WTC11 (cell line): Measurements from ENCODE around the gene CPNE6. TPM values are rescaled to one million over a fixed set of nuclear protein-coding genes. Genes with fewer than 3 reads are reported as not detected.

Source experiments
- ATAC-seq: fragments of 200-7000 bp; cut with Tn5 transposase; 2 replicates; pipeline ENCODE4 v1.10.0; 2021; ENCODE audit warnings: mild to moderate bottlenecking, moderate library complexity
- CTCF ChIA-PET: fragments of 300-600 bp; sonication (Branson Sonifier 250); formaldehyde crosslinking; loops from one replicate; lab custom pipeline; 2021; ENCODE audit warnings: antibody characterized with exemption; lab: Charles Lee
- POLR2A ChIA-PET: fragments of 350-600 bp; sonication (Branson Sonifier 250); formaldehyde crosslinking; loops from one replicate; lab custom pipeline; 2021; ENCODE audit warnings: antibody characterized with exemption; lab: Charles Lee
- DNase-seq: peaks from one replicate; pipeline ENCODE4 v3.0.0; 2021; ENCODE audit warnings: low spot score
- H3K27ac Mint-ChIP-seq: 2 replicates; pipeline ENCODE4 v1.8.0; 2021; ENCODE audit warnings: mixed read lengths
- H3K27me3 Mint-ChIP-seq: 2 replicates; pipeline ENCODE4 v1.8.0; 2021; ENCODE audit warnings: low read depth, mild to moderate bottlenecking, moderate library complexity, mixed read lengths
- H3K36me3 Mint-ChIP-seq: 2 replicates; pipeline ENCODE4 v1.8.0; 2021; ENCODE audit warnings: mixed read lengths
- H3K4me1 Mint-ChIP-seq: 2 replicates; pipeline ENCODE4 v1.8.0; 2022; ENCODE audit warnings: mixed read lengths
- H3K4me3 Mint-ChIP-seq: 2 replicates; pipeline ENCODE4 v1.8.0; 2021; ENCODE audit warnings: mild to moderate bottlenecking, moderate library complexity, mixed read lengths
- H3K9me3 Mint-ChIP-seq: 2 replicates; pipeline ENCODE4 v1.8.0; 2021; ENCODE audit warnings: mixed read lengths
- E2F5 ChIP-seq: sonication (generic); formaldehyde crosslinking; IDR thresholded peaks from 2 replicates; pipeline ENCODE4 v1.8.1; 2022; ENCODE audit warnings: mild to moderate bottlenecking, moderate library complexity, missing genetic modification reagents
- EMX1 ChIP-seq: fragments of 250-450 bp; sonication (Bioruptor Pico); IDR thresholded peaks from 2 replicates; pipeline ENCODE4 v1.8.0; 2021; ENCODE audit warnings: mild to moderate bottlenecking
- FOXK1 ChIP-seq: sonication (generic); formaldehyde crosslinking; IDR thresholded peaks from 2 replicates; pipeline ENCODE4 v1.8.0; 2022; ENCODE audit warnings: mild to moderate bottlenecking, moderate library complexity, missing genetic modification reagents
- GABPB1 ChIP-seq: sonication (generic); formaldehyde crosslinking; IDR thresholded peaks from 2 replicates; pipeline ENCODE4 v1.8.1; 2023; ENCODE audit warnings: mild to moderate bottlenecking, missing genetic modification reagents
- GTF2I ChIP-seq: fragments of 250-450 bp; sonication (Bioruptor Pico); conservative IDR thresholded peaks from 2 replicates; pipeline ENCODE4 v1.4.0; 2021; ENCODE audit warnings: mild to moderate bottlenecking
- IRF1 ChIP-seq: sonication (generic); formaldehyde crosslinking; IDR thresholded peaks from 2 replicates; pipeline ENCODE4 v1.8.0; 2023; ENCODE audit warnings: missing genetic modification reagents
- JUN ChIP-seq: sonication (generic); formaldehyde crosslinking; IDR thresholded peaks from 2 replicates; pipeline ENCODE4 v1.8.0; 2023; ENCODE audit warnings: mild to moderate bottlenecking, missing genetic modification reagents
- KAT7 ChIP-seq: sonication (generic); formaldehyde crosslinking; IDR thresholded peaks from 2 replicates; pipeline ENCODE4 v1.8.1; 2023; ENCODE audit warnings: missing genetic modification reagents, mild to moderate bottlenecking, borderline replicate concordance
- NFATC4 ChIP-seq: fragments of 250-450 bp; sonication (Bioruptor Pico); IDR thresholded peaks from 2 replicates; pipeline ENCODE4 v1.9.0; 2021; ENCODE audit warnings: mild to moderate bottlenecking
- RORB ChIP-seq: fragments of 250-450 bp; sonication (Bioruptor Pico); IDR thresholded peaks from 2 replicates; pipeline ENCODE4 v1.9.0; 2021; ENCODE audit warnings: mild to moderate bottlenecking
- TCF7 ChIP-seq: sonication (generic); formaldehyde crosslinking; IDR thresholded peaks from 2 replicates; pipeline ENCODE4 v1.8.0; 2022; ENCODE audit warnings: mild to moderate bottlenecking, low read depth, missing genetic modification reagents, moderate library complexity
- TP53 ChIP-seq: sonication (generic); formaldehyde crosslinking; IDR thresholded peaks from 2 replicates; pipeline ENCODE4 v1.8.1; 2023; ENCODE audit warnings: mild to moderate bottlenecking, missing genetic modification reagents
- ZNF121 ChIP-seq: sonication (generic); formaldehyde crosslinking; IDR thresholded peaks from 2 replicates; pipeline ENCODE4 v1.8.0; 2023; ENCODE audit warnings: missing genetic modification reagents
- ZNF671 ChIP-seq: fragments of 250-450 bp; sonication (Bioruptor Pico); IDR thresholded peaks from 2 replicates; pipeline ENCODE4 v1.8.0; 2021; ENCODE audit warnings: mild to moderate bottlenecking
- ZSCAN18 ChIP-seq: fragments of 250-450 bp; sonication (Bioruptor Pico); IDR thresholded peaks from 2 replicates; pipeline ENCODE4 v2.1.2; 2022; ENCODE audit warnings: mild to moderate bottlenecking, moderate library complexity
- total RNA-seq: library from RNA; stranded (reverse); gene quantifications from 3 replicates; pipeline ENCODE4 v1.2.3, GENCODE V29; 2021
- TF ChIP-seq, protein P1 (sequence below): fragments of 250-450 bp; sonication (Bioruptor Pico); IDR thresholded peaks from 2 replicates; pipeline ENCODE4 v1.9.0; 2021; ENCODE audit warnings: moderate library complexity, mild to moderate bottlenecking, inconsistent platforms, borderline replicate concordance
- TF ChIP-seq, protein P2 (sequence below): sonication (generic); formaldehyde crosslinking; IDR thresholded peaks from 2 replicates; pipeline ENCODE4 v1.8.1; 2023; ENCODE audit warnings: mild to moderate bottlenecking, missing genetic modification reagents
- TF ChIP-seq, protein P3 (sequence below): fragments of 250-450 bp; sonication (Bioruptor Pico); IDR thresholded peaks from 2 replicates; pipeline ENCODE4 v1.9.0; 2021; ENCODE audit warnings: mild to moderate bottlenecking, borderline replicate concordance

The CPNE6 gene
- total RNA-seq, 1 experiment from 2014 or later = not detected

- TF ChIP-seq FOXK1 (CRISPR knock-in tag) = no peak
- no peak for TF ChIP-seq TCF7
- TF ChIP-seq, protein P1, sequence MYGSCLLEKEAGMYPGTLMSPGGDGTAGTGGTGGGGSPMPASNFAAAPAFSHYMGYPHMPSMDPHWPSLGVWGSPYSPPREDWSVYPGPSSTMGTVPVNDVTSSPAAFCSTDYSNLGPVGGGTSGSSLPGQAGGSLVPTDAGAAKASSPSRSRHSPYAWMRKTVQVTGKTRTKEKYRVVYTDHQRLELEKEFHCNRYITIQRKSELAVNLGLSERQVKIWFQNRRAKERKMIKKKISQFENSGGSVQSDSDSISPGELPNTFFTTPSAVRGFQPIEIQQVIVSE (CRISPR knock-in tag) = no peak
- no peak for TF ChIP-seq NFATC4
- no peak for TF ChIP-seq ZNF671
These were observed 10.9 kb upstream of the CPNE6 start (continued) for GRCh38 chr14:24060443-24060842.

- no peaks in the 10 kb centered on the region for H3K9me3 Mint-ChIP-seq
- CTCF ChIA-PET = interaction anchor here (1.2 to 6.0 kb wide), 4 partner anchors 19 to 48 kb away, joined by 3 to 27 read pairs (median 9); partner anchors contain the start of gene PCK2
- ATAC-seq = no peak
- peaks cover 6% of the 10 kb centered on the region for H3K4me1 Mint-ChIP-seq
- H3K36me3 Mint-ChIP-seq = no peaks in the 10 kb centered on the region
- DNase-seq = no peak
- H3K27ac Mint-ChIP-seq = no peak overlapping the region
- POLR2A ChIA-PET = interaction anchor here (1.9 kb wide), 1 partner anchor 9 kb away, joined by 4 read pairs; the partner anchor contains the start of gene CARMIL3
- H3K27me3 Mint-ChIP-seq = no peaks in the 10 kb centered on the region
- TF ChIP-seq GABPB1 = no peak
- TF ChIP-seq, protein P2, sequence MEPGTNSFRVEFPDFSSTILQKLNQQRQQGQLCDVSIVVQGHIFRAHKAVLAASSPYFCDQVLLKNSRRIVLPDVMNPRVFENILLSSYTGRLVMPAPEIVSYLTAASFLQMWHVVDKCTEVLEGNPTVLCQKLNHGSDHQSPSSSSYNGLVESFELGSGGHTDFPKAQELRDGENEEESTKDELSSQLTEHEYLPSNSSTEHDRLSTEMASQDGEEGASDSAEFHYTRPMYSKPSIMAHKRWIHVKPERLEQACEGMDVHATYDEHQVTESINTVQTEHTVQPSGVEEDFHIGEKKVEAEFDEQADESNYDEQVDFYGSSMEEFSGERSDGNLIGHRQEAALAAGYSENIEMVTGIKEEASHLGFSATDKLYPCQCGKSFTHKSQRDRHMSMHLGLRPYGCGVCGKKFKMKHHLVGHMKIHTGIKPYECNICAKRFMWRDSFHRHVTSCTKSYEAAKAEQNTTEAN (CRISPR knock-in tag) = no peak
- no peak for TF ChIP-seq GTF2I (CRISPR knock-in tag)
- no peak for TF ChIP-seq KAT7
- TF ChIP-seq TCF7 = no peak
- TF ChIP-seq E2F5 (CRISPR knock-in tag) = no peak
- TF ChIP-seq IRF1 = no peak
- TF ChIP-seq RORB = no peak
- TF ChIP-seq ZSCAN18 (CRISPR knock-in tag) = no peak
- no peak overlapping the region for H3K4me3 Mint-ChIP-seq
These were observed 10.1 kb upstream of the CPNE6 start for GRCh38 chr14:24060984-24061913.

- no peaks in the 10 kb centered on the region for H3K36me3 Mint-ChIP-seq
- ATAC-seq (no peak), DNase-seq (no peak)
- no peaks in the 10 kb centered on the region for H3K9me3 Mint-ChIP-seq
- CTCF ChIA-PET = interaction anchor here (1.7 to 6.0 kb wide), 3 partner anchors 18 to 46 kb away, joined by 5 to 27 read pairs (median 13); no protein-coding TSS in a partner anchor
- H3K4me1 Mint-ChIP-seq = peaks cover 6% of the 10 kb centered on the region
- POLR2A ChIA-PET = interaction anchor here (1.9 kb wide), 1 partner anchor 10 kb away, joined by 4 read pairs; the partner anchor contains the start of gene CARMIL3
- no peaks in the 10 kb centered on the region for H3K27me3 Mint-ChIP-seq
- peak overlapping the region; percentile 60; the same call in 1 of the 2 replicates for H3K27ac Mint-ChIP-seq
- no peak overlapping the region for H3K4me3 Mint-ChIP-seq
- TF ChIP-seq TP53 (CRISPR knock-in tag) (no peak), EMX1 (CRISPR knock-in tag) (no peak), ZNF121 (CRISPR knock-in tag) (no peak), JUN (CRISPR knock-in tag) (no peak), GABPB1 (no peak)
- TF ChIP-seq, protein P2 (CRISPR knock-in tag) = no peak
- TF ChIP-seq, protein P3, sequence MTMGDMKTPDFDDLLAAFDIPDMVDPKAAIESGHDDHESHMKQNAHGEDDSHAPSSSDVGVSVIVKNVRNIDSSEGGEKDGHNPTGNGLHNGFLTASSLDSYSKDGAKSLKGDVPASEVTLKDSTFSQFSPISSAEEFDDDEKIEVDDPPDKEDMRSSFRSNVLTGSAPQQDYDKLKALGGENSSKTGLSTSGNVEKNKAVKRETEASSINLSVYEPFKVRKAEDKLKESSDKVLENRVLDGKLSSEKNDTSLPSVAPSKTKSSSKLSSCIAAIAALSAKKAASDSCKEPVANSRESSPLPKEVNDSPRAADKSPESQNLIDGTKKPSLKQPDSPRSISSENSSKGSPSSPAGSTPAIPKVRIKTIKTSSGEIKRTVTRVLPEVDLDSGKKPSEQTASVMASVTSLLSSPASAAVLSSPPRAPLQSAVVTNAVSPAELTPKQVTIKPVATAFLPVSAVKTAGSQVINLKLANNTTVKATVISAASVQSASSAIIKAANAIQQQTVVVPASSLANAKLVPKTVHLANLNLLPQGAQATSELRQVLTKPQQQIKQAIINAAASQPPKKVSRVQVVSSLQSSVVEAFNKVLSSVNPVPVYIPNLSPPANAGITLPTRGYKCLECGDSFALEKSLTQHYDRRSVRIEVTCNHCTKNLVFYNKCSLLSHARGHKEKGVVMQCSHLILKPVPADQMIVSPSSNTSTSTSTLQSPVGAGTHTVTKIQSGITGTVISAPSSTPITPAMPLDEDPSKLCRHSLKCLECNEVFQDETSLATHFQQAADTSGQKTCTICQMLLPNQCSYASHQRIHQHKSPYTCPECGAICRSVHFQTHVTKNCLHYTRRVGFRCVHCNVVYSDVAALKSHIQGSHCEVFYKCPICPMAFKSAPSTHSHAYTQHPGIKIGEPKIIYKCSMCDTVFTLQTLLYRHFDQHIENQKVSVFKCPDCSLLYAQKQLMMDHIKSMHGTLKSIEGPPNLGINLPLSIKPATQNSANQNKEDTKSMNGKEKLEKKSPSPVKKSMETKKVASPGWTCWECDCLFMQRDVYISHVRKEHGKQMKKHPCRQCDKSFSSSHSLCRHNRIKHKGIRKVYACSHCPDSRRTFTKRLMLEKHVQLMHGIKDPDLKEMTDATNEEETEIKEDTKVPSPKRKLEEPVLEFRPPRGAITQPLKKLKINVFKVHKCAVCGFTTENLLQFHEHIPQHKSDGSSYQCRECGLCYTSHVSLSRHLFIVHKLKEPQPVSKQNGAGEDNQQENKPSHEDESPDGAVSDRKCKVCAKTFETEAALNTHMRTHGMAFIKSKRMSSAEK (CRISPR knock-in tag) = no peak
These were observed 9.0 kb upstream of the CPNE6 start for GRCh38 chr14:24062216-24062980.
